ENCODE results near the gene CLEC11A.

DNA sequence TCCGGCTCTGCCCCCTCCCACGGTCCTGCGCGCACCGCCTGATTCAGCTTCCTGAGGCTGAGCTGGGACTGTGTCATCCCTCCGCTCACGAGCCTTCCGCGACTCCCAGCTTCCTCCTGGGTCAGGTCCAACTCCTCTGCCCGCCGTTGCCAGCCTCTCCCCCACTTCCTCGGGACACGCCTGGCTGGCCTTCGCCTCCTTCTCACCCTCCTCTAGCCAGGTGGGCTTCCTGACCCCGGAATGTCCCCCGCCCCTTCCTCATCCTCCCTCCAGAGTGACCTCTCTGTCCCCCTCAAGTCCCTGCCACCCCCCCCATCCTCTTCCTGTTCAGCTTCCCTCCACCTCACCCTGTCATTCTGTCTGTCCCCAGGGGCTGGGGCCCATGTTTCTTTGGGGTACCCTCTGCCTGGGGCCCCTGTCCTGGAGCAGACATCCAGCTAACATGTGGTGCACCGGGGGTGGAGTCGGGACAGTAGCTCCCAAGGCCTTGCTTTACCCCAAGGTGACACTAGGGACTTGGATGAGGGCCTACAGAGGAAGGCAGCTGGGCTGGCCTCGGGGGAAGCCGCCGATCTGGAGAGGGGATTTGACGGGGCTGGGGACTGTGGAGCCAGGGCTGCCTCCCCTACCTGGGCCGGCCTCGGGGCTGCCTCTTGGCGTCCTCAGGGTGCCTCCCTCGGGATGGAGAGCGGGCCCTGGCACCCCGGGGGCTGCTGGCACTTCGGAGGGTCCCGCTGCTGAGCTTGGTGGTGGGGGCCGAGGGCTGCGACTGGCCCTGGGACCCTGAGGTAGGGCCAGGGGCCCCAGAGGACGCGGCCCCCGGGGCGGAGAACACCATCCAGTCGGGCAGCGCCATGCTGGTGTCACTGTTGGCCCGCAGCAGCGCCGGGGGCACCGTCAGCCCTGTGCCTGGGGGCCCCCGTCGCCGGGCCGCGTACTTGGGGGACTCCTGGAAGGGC lies 20.0 kb upstream of the CLEC11A start:
- TF ChIP-seq CTCF (IDR thresholded peaks at IDR 0.05; ENCODE audit: poor library complexity, severe bottlenecking) = no peak
- no peak for TF ChIP-seq EP300 (conservative IDR thresholded peaks at IDR 0.05; ENCODE audit: poor library complexity, severe bottlenecking)
- no peak for TF ChIP-seq TAF1 (IDR thresholded peaks at IDR 0.05; ENCODE audit: low read depth)
- no peak for TF ChIP-seq REST (IDR thresholded peaks at IDR 0.05; ENCODE audit: borderline replicate concordance)
- TF ChIP-seq EZH2 (IDR thresholded peaks at IDR 0.05; ENCODE audit: borderline replicate concordance, insufficient read depth, low read length, poor library complexity, severe bottlenecking) = no peak
- TF ChIP-seq POLR2AphosphoS5 (IDR thresholded peaks at IDR 0.05) = no peak

All from neural cell (in vitro differentiated cells).